Type B pancreatic cell (in vitro differentiated cells): ENCODE measurements around the gene NANOS3. TPM values are rescaled to one million over a fixed set of nuclear protein-coding genes. Genes with fewer than 3 reads are reported as not detected.

ENCODE experiments used
- DNase-seq: peaks from one replicate; pipeline ENCODE4 v3.0.0; 2021; ENCODE audit warnings: mixed read lengths; ENCODE audit not compliant: unreplicated experiment; ENCODE audit errors: extremely low spot score
- H3K27ac Mint-ChIP-seq: 2 replicates; pipeline ENCODE4 v1.8.0; 2021; ENCODE audit warnings: mild to moderate bottlenecking, mixed read lengths
- H3K27me3 Mint-ChIP-seq: 2 replicates; pipeline ENCODE4 v1.8.0; 2021; ENCODE audit warnings: mixed read lengths
- H3K36me3 Mint-ChIP-seq: 2 replicates; pipeline ENCODE4 v1.8.0; 2021; ENCODE audit warnings: mixed read lengths
- H3K4me1 Mint-ChIP-seq: one replicate; pipeline ENCODE4 v1.8.0; 2021; ENCODE audit warnings: mixed read lengths; ENCODE audit not compliant: unreplicated experiment
- H3K4me3 Mint-ChIP-seq: 2 replicates; pipeline ENCODE4 v1.8.0; 2021; ENCODE audit warnings: mild to moderate bottlenecking, mixed read lengths
- H3K9me3 Mint-ChIP-seq: 2 replicates; pipeline ENCODE4 v1.8.0; 2021; ENCODE audit warnings: mixed read lengths
- microRNA-seq: library from miRNA; unstranded; fragments of <30 nt; microRNA quantifications from one replicate; pipeline ENCODE4, GENCODE V29; 2020
- total RNA-seq: library from RNA; stranded (reverse); gene quantifications from 2 replicates; pipeline ENCODE4 v1.2.1, GENCODE V29; 2021; ENCODE audit warnings: low replicate concordance
- TF ChIP-seq, protein P1 (sequence below): fragments of 200-600 bp; sonication (generic); conservative IDR thresholded peaks from 2 replicates; pipeline ENCODE4 v1.5.0; 2021; ENCODE audit warnings: antibody characterized with exemption, mild to moderate bottlenecking

NANOS3 gene
- total RNA-seq, 1 donor from 2014 or later, result 2.8 TPM

DNA sequence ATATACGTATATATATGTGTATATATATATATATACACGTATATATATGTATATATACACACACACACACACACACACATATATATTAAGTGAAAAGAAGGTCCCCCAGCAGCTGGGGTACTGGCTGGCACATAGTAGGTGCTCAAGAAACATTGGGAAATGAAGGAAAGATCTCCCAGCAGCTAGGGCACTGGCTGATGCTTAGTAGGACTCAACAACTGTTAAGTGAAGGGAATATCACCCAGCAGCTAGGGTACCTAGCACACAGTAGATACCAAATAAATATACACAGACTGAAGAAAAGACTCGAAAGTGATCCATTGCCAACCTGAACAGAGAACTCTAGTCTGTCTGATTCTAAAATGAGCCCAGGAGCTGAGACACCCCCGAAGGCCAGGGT, 49.1 kb downstream of the NANOS3 start:
- Mint-ChIP-seq H3K9me3 (no peaks in the 10 kb centered on the region), H3K27me3 (no peaks in the 10 kb centered on the region), H3K4me3 (no peak overlapping the region)

DNA sequence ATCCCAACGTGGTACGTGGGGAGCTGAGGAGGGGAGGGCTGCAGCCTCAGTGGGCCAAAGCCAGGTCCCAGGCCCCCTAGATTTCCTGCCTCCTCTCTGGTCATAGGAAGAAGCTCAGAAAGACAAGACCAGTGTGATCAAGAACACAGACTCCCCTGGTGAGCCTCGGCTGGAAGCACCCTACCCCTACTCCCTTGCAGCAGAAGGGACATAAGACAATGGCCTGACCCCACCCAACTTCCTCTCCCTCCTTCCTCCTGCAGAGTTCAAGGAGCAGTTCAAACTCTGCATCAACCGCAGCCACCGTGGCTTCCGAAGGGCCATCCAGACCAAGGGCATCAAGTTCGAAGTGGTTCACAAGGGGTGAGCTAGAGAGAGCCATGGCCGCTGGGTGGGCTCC, 49.8 kb downstream of the NANOS3 start:
- H3K9me3 Mint-ChIP-seq, result no peaks in the 10 kb centered on the region
- H3K4me1 Mint-ChIP-seq, result no peaks in the 10 kb centered on the region
- no peak overlapping the region for H3K27ac Mint-ChIP-seq
- TF ChIP-seq, protein P1, sequence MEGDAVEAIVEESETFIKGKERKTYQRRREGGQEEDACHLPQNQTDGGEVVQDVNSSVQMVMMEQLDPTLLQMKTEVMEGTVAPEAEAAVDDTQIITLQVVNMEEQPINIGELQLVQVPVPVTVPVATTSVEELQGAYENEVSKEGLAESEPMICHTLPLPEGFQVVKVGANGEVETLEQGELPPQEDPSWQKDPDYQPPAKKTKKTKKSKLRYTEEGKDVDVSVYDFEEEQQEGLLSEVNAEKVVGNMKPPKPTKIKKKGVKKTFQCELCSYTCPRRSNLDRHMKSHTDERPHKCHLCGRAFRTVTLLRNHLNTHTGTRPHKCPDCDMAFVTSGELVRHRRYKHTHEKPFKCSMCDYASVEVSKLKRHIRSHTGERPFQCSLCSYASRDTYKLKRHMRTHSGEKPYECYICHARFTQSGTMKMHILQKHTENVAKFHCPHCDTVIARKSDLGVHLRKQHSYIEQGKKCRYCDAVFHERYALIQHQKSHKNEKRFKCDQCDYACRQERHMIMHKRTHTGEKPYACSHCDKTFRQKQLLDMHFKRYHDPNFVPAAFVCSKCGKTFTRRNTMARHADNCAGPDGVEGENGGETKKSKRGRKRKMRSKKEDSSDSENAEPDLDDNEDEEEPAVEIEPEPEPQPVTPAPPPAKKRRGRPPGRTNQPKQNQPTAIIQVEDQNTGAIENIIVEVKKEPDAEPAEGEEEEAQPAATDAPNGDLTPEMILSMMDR, result no peak
- no peaks in the 10 kb centered on the region for H3K27me3 Mint-ChIP-seq
- H3K36me3 Mint-ChIP-seq, result peaks cover 16% of the 10 kb centered on the region
- no peak for DNase-seq
- H3K4me3 Mint-ChIP-seq, result no peak overlapping the region

More for the DNA sequence above, 49.1 kb downstream of the NANOS3 start:
- no peak for DNase-seq
- Mint-ChIP-seq H3K36me3 (peaks cover 23% of the 10 kb centered on the region), H3K27ac (no peak overlapping the region), H3K4me1 (no peaks in the 10 kb centered on the region)
- TF ChIP-seq, protein P1, result no peak

DNA sequence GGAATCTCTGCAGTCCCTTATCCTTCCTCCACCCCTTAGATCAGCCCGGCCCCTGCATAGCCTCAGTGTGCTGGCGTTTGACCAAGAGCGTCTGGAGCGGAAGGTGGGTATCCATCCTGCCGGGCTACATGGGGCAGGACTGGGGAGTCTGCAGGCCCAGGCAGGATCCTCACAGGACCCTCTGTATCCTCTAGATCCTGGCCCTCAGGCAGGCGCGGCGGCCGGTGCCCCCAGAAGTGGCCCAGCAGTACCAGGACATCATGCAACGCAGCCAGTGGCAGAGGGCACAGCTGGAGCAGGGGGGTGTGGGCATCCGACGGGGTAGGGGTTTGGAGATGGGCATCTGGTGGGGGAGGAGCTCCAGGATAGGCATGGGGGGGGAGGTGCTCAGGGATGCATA, 52.4 kb downstream of the NANOS3 start:
- Mint-ChIP-seq H3K27me3 (peaks cover 9% of the 10 kb centered on the region), H3K36me3 (peaks cover 7% of the 10 kb centered on the region), H3K27ac (no peak overlapping the region), H3K4me3 (no peak overlapping the region), H3K4me1 (peaks cover 8% of the 10 kb centered on the region), H3K9me3 (no peaks in the 10 kb centered on the region)
- TF ChIP-seq, protein P1, result no peak
- no peak for DNase-seq

DNA sequence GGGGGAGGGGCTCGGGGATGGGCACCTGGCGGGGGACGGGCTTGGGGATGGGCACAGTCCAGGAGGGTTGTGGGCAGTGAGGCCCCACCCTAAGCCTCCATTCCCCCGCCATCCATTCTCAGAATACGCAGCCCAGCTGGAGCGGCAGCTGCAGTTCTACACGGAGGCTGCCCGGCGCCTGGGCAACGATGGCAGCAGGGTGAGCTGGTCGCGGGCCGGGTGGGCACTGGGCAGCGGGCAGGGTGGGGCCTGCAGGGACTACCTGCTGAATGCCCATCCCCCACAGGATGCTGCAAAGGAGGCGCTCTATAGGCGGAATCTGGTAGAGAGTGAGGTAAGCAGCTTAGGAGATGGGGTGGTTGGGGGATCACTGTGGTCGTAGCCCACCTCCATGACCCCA, 53.0 kb downstream of the NANOS3 start:
- Mint-ChIP-seq H3K9me3 (no peaks in the 10 kb centered on the region), H3K36me3 (peaks cover 4% of the 10 kb centered on the region), H3K27me3 (peaks cover 11% of the 10 kb centered on the region), H3K4me1 (peaks cover 8% of the 10 kb centered on the region), H3K27ac (no peak overlapping the region), H3K4me3 (no peak overlapping the region)
- DNase-seq, result no peak
- TF ChIP-seq, protein P1, result no peak

Small RNAs within 50 kb of the gene (microRNA-seq; reads per million reads assigned to microRNA genes)
- gene MIR181C (1,056 reads per million, percentile 83 among the genes with 10 or more reads in this experiment), gene MIR181D (366 reads per million, percentile 75 among the genes with 10 or more reads in this experiment)

Other genes starting within 250 kb of the NANOS3 start
- gene MRI1, start 112.6 kb upstream of the NANOS3 start, total RNA-seq, result 24.0 and 27.7 TPM in 2 replicates
- gene C19orf53, start 102.7 kb upstream of the NANOS3 start, total RNA-seq, result 89.8 and 101 TPM in 2 replicates
- gene ZSWIM4, start 81.7 kb upstream of the NANOS3 start, total RNA-seq, result 15.0 and 15.7 TPM in 2 replicates
- gene BRME1, start 29.0 kb downstream of the NANOS3 start, total RNA-seq, result 3.5 and 9.2 TPM in 2 replicates
- gene CC2D1A, start 29.1 kb downstream of the NANOS3 start, total RNA-seq, result 35.4 and 42.3 TPM in 2 replicates
- 0.48 and 0.75 TPM in 2 replicates for gene PODNL1, start 61.3 kb downstream of the NANOS3 start, total RNA-seq
- 35.8 and 50.1 TPM in 2 replicates for gene DCAF15, start 75.4 kb downstream of the NANOS3 start, total RNA-seq
- 19.3 and 21.8 TPM in 2 replicates for gene RFX1, start 129.2 kb downstream of the NANOS3 start, total RNA-seq
- gene RLN3, start 151.0 kb downstream of the NANOS3 start, total RNA-seq, result not detected in 2 replicates
- 0.95 and 2.8 TPM in 2 replicates for gene IL27RA, start 154.6 kb downstream of the NANOS3 start, total RNA-seq
- 0.83 and 8.1 TPM in 2 replicates for gene PALM3, start 184.9 kb downstream of the NANOS3 start, total RNA-seq
- gene MISP3, start 195.7 kb downstream of the NANOS3 start, total RNA-seq, result 3.1 and 3.6 TPM in 2 replicates
- gene C19orf67, start 208.6 kb downstream of the NANOS3 start, total RNA-seq, result not detected in 2 replicates
- gene SAMD1, start 213.6 kb downstream of the NANOS3 start, total RNA-seq, result 42.7 and 55.9 TPM in 2 replicates
- 55.3 and 88.1 TPM in 2 replicates for gene PRKACA, start 240.6 kb downstream of the NANOS3 start, total RNA-seq